ENCODE data around the gene HINFP.

DNA sequence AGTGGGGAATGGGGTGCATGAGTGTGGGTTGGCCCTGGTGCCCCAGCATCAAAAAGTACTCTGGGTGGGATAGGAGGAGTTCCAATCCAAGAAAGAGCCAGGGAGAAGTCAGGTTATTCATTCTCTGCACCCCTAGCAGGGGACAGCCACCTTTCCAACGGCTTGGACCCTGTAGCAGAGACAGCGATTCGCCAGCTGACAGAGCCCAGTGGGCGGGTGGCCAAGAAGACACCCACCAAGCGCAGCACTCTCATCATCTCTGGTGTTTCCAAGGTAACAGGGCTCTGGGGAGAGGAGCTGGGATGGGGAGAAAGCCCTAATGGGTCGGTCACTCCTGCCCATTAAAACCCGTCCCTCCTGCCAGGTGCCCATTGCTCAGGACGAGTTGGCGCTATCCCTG lies 7.7 kb upstream of the HINFP start:
- TF ChIP-seq POLR2A (IDR thresholded peaks at IDR 0.05) = no peak
- TF ChIP-seq, protein P1, sequence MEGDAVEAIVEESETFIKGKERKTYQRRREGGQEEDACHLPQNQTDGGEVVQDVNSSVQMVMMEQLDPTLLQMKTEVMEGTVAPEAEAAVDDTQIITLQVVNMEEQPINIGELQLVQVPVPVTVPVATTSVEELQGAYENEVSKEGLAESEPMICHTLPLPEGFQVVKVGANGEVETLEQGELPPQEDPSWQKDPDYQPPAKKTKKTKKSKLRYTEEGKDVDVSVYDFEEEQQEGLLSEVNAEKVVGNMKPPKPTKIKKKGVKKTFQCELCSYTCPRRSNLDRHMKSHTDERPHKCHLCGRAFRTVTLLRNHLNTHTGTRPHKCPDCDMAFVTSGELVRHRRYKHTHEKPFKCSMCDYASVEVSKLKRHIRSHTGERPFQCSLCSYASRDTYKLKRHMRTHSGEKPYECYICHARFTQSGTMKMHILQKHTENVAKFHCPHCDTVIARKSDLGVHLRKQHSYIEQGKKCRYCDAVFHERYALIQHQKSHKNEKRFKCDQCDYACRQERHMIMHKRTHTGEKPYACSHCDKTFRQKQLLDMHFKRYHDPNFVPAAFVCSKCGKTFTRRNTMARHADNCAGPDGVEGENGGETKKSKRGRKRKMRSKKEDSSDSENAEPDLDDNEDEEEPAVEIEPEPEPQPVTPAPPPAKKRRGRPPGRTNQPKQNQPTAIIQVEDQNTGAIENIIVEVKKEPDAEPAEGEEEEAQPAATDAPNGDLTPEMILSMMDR (IDR thresholded peaks at IDR 0.05) = no peak
- TF ChIP-seq EP300 (IDR thresholded peaks at IDR 0.05; ENCODE audit: low read depth) = no peak

All from transverse colon (tissue), 3 donors.